H1 (cell line): Measurements from ENCODE around the gene TOMT. TPM values are rescaled to one million over a fixed set of nuclear protein-coding genes. Genes with fewer than 3 reads are reported as not detected.

Experiments used
- ASH2L ChIP-seq: fragments of 200-600, 300-600 bp; sonication (generic); IDR thresholded peaks from one replicate; pipeline ENCODE4 v1.7.1; 2017; ENCODE audit warnings: low read length
- ATF3 ChIP-seq: IDR thresholded peaks from 2 replicates; pipeline ENCODE4 v1.6.1; 2011; ENCODE audit warnings: low read depth, mild to moderate bottlenecking, low read length; ENCODE audit not compliant: insufficient read depth
- CREB1 ChIP-seq: IDR thresholded peaks from 2 replicates; pipeline ENCODE4 v1.6.1; 2012; ENCODE audit warnings: inconsistent platforms
- GTF2F1 ChIP-seq: IDR thresholded peaks from 2 replicates; pipeline ENCODE4 v1.6.1; 2012; ENCODE audit warnings: low read depth, low read length, improper control_type of control experiment, borderline replicate concordance
- MAX ChIP-seq: IDR thresholded peaks from 2 replicates; pipeline ENCODE4 v1.6.1; 2012; ENCODE audit warnings: inconsistent platforms
- PHF8 ChIP-seq: fragments of 200-600 bp; sonication (generic); conservative IDR thresholded peaks from 2 replicates; pipeline ENCODE4 v1.7.1; 2012; ENCODE audit warnings: low read depth, mild to moderate bottlenecking, inconsistent platforms, low read length, moderate library complexity
- POLR2A ChIP-seq, 2 experiments: IDR thresholded peaks; 1 replicate in 1 of 2; 2 replicates in 1 of 2; pipeline ENCODE4 v1.6.1; 2011; ENCODE audit warnings: low read depth in 2 of 2, low read length in 2 of 2, mild to moderate bottlenecking in 2 of 2; ENCODE audit errors: control extremely low read depth in 1 of 2
- RFX5 ChIP-seq: IDR thresholded peaks from 2 replicates; pipeline ENCODE4 v1.6.1; 2011; ENCODE audit warnings: low read depth, low read length, improper control_type of control experiment, borderline replicate concordance
- SAP30 ChIP-seq: fragments of 300-600 bp; sonication (generic); IDR thresholded peaks from 2 replicates; pipeline ENCODE4 v1.7.1; 2012; ENCODE audit warnings: low read length, moderate library complexity, mild to moderate bottlenecking, inconsistent platforms; ENCODE audit not compliant: insufficient read depth, insufficient replicate concordance
- SIN3A ChIP-seq, 2 experiments: IDR thresholded peaks in 1 of 2; conservative IDR thresholded peaks in 1 of 2; 2 replicates each; pipeline ENCODE4 v1.6.1; 2011 to 2012; ENCODE audit warnings: low read length in 2 of 2, improper control_type of control experiment in 1 of 2, low read depth in 1 of 2, mild to moderate bottlenecking in 1 of 2
- SIX5 ChIP-seq: IDR thresholded peaks from 2 replicates; pipeline ENCODE4 v1.6.1; 2011; ENCODE audit warnings: mild to moderate bottlenecking, low read depth, low read length
- SUZ12 ChIP-seq: fragments of 200-600 bp; sonication (generic); IDR thresholded peaks from 2 replicates; pipeline ENCODE4 v1.6.1; 2012; ENCODE audit warnings: mild to moderate bottlenecking, inconsistent platforms, low read length, moderate library complexity, mixed read lengths
- TAF1 ChIP-seq: IDR thresholded peaks from 2 replicates; pipeline ENCODE4 v1.6.1; 2011; ENCODE audit warnings: mild to moderate bottlenecking, low read depth, low read length
- TAF7 ChIP-seq: optimal IDR thresholded peaks from 2 replicates; pipeline ENCODE3; 2011; ENCODE audit warnings: low read depth, mild to moderate bottlenecking, inconsistent platforms, low read length, moderate library complexity, borderline replicate concordance
- TBP ChIP-seq: IDR thresholded peaks from 2 replicates; pipeline ENCODE4 v1.6.1; 2011; ENCODE audit warnings: low read depth, low read length, improper control_type of control experiment
- YY1 ChIP-seq: IDR thresholded peaks from 2 replicates; pipeline ENCODE4 v1.6.1; 2011; ENCODE audit warnings: low read depth, mild to moderate bottlenecking, low read length
- polyA plus RNA-seq, 7 experiments: library from polyadenylated mRNA; depleted of rRNA in 3 of 7; stranded (reverse) in 5 of 7; unstranded in 2 of 7; fragments of >200 nt in 5 of 7; fragments of 200-250 nt in 2 of 7; gene quantifications; 1 replicate in 5 of 7; 2 replicates in 1 of 7; 4 replicates in 1 of 7; pipeline versions ENCODE4 v1.2.1 to v1.2.3, GENCODE V29; 2011 to 2013; ENCODE audit warnings: missing spikeins in 2 of 7, mixed read lengths in 2 of 7
- total RNA-seq: library from RNA; stranded (reverse); fragmentation: NEBNext Ultra II Directional; extraction: Animal tissue kit (Norgen Biotek cat#: 25700); gene quantifications from 2 replicates; pipeline ENCODE4 v1.2.1, GENCODE V29; 2021
- TF ChIP-seq, protein P1 (sequence below): IDR thresholded peaks from 2 replicates; pipeline ENCODE4 v1.6.1; 2012; ENCODE audit warnings: inconsistent platforms

Gene TOMT
- total and polyA plus RNA-seq, 2 of the 8 experiments (the other 6 are each of a cell fraction or from before 2014, with no cell fraction given), result 0.11 TPM; not detected in 1

- TF ChIP-seq RFX5, result peak; percentile 95
- TF ChIP-seq ASH2L, result peak; percentile 60
- no peak for TF ChIP-seq ATF3
- peak; percentile 7; the same call in 1 of the 2 replicates for TF ChIP-seq MAX
- TF ChIP-seq CREB1, result peak; percentile 96
- peak; percentile 74 for TF ChIP-seq SIX5
- TF ChIP-seq YY1, result peak; percentile 91
- TF ChIP-seq SIN3A (conservative IDR thresholded peaks at IDR 0.05 in 1 of 2, IDR thresholded peaks at IDR 0.05 in 1 of 2; ENCODE audit: low read depth in 1 of 2, low read length in 2 of 2), result peak in 1 of 2 experiments; percentile 91; a peak in 2 of 4 replicates
- no peak for TF ChIP-seq GTF2F1
- TF ChIP-seq SAP30, result peak; percentile 36
- TF ChIP-seq, protein P1, sequence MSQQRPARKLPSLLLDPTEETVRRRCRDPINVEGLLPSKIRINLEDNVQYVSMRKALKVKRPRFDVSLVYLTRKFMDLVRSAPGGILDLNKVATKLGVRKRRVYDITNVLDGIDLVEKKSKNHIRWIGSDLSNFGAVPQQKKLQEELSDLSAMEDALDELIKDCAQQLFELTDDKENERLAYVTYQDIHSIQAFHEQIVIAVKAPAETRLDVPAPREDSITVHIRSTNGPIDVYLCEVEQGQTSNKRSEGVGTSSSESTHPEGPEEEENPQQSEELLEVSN, result 0 out of 2 replicates have a peak, but pooled peaks have one; percentile 54
- TF ChIP-seq SUZ12, result no peak
- TF ChIP-seq TAF1, result peak; percentile 86
- peak; percentile 52 for TF ChIP-seq TBP
- TF ChIP-seq PHF8, result peak; percentile 87
- TF ChIP-seq TAF7, result peak; percentile 91
- TF ChIP-seq POLR2A (IDR thresholded peaks at IDR 0.05; ENCODE audit: control extremely low read depth in 1 of 2, low read depth in 2 of 2, low read length in 2 of 2), result peak in 1 of 2 experiments; percentile 74; a peak in 1 of 3 replicates
Observed at GRCh38 chr11:72080326-72081183, 25.2 kb upstream of the TOMT start, which contains the start of the genes LRRC51 and NUMA1 (continued).
